Prostate gland (tissue), 2 donors: ENCODE results near the gene ATF5. TPM values are rescaled to one million over a fixed set of nuclear protein-coding genes. Genes with fewer than 3 reads are reported as not detected.

Source experiments
- DNase-seq: peaks from one replicate; pipeline ENCODE4 v3.0.0-alpha.2; 2019; ENCODE audit warnings: low spot score
- H3K27ac ChIP-seq, 2 donors: fragments of 200-600 bp; sonication (generic); 2 replicates each; pipeline ENCODE4 v1.5.1; 2017 to 2019
- H3K27me3 ChIP-seq: fragments of 200-600 bp; sonication (generic); replicated peaks from 2 replicates; pipeline ENCODE4 v1.5.1; 2019; ENCODE audit not compliant: insufficient read depth
- H3K36me3 ChIP-seq, 2 donors: fragments of 200-600 bp; sonication (generic); 1 replicate in 1 of 2; 2 replicates in 1 of 2; pipeline versions ENCODE4 v1.5.1 to v1.8.1; 2017 to 2019
- H3K4me1 ChIP-seq: fragments of 200-600 bp; sonication (generic); replicated peaks from 2 replicates; pipeline ENCODE4 v1.5.1; 2019
- H3K4me3 ChIP-seq, 2 donors: fragments of 200-600 bp; sonication (generic); 2 replicates each; pipeline ENCODE4 v1.5.1; 2017 to 2019
- H3K9me3 ChIP-seq: fragments of 200-600 bp; sonication (generic); 2 replicates; pipeline ENCODE4 v1.5.1; 2017
- POLR2A ChIP-seq: fragments of 450-650 bp; IDR thresholded peaks from one replicate; pipeline ENCODE4 v1.6.1; 2016; ENCODE audit warnings: antibody characterized with exemption, mild to moderate bottlenecking
- POLR2AphosphoS5 ChIP-seq: sonication (generic); formaldehyde crosslinking; IDR thresholded peaks from one replicate; pipeline ENCODE4 v1.6.1; 2017; ENCODE audit warnings: antibody characterized with exemption
- WGBS: methylation state at CpG from one replicate; pipeline ENCODE4 v1.1.5; 2018; 5-methylcytosine and 5-hydroxymethylcytosine counted together
- intact Hi-C: fragments of 100-400 bp; cut with DNase I; formaldehyde crosslinking; loops from one replicate; pipeline ENCODE4 v1.14.2; 2022
- total RNA-seq, 2 donors: library from RNA; depleted of rRNA; stranded (reverse); fragments of >200 nt; gene quantifications; one replicate each; pipeline ENCODE4 v1.1.0, GENCODE V29; 2016
- TF ChIP-seq, protein P1 (sequence below), 4 experiments: fragments of 200-600 bp in 2 of 4; fragments of 450-650 bp in 2 of 4; sonication (generic) in 2 of 4; IDR thresholded peaks; 1 replicate in 3 of 4; 2 replicates in 1 of 4; pipeline ENCODE4 v1.5.1; 2016 to 2019; ENCODE audit warnings: antibody characterized with exemption in 4 of 4, mild to moderate bottlenecking in 2 of 4, moderate library complexity in 2 of 4

ATF5 gene
- total RNA-seq, 2 donors from 2014 or later = 14.0 to 16.4 TPM

DNA sequence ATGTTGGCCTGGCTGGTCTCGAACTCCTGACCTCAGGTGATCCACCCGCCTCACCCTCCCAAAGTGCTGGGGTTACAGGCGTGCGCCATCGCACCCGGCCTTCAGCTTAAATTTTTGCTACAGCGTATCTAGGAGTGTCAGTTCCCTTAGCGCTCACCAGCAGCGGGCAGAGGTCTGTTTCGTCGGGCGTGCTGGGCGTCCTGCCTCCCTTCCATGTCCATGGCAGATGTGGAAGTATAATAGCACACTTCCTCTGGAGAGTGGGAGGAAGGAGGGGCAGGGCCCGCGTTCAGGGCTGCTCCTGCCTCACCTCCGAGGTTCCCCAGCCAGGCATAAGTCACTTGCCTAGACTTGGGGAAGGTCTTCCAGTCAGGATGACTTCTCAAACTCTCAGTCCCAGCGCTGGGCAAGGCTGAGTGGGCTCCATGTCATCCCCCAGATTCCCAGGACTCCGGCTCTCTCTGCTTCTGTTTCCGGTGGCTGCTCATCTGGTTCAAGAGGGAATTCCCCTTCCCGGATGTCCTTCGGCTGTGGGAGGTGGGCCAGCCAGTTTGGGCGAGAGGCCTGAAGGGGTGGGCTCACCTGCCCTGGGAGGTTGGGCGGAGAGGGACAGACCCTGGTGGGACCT is 41.9 kb upstream of the ATF5 start:
- peaks cover 16 to 27% of the 10 kb centered on the region in 2 donors for H3K36me3 ChIP-seq
- TF ChIP-seq POLR2AphosphoS5 = no peak
- TF ChIP-seq, protein P1, sequence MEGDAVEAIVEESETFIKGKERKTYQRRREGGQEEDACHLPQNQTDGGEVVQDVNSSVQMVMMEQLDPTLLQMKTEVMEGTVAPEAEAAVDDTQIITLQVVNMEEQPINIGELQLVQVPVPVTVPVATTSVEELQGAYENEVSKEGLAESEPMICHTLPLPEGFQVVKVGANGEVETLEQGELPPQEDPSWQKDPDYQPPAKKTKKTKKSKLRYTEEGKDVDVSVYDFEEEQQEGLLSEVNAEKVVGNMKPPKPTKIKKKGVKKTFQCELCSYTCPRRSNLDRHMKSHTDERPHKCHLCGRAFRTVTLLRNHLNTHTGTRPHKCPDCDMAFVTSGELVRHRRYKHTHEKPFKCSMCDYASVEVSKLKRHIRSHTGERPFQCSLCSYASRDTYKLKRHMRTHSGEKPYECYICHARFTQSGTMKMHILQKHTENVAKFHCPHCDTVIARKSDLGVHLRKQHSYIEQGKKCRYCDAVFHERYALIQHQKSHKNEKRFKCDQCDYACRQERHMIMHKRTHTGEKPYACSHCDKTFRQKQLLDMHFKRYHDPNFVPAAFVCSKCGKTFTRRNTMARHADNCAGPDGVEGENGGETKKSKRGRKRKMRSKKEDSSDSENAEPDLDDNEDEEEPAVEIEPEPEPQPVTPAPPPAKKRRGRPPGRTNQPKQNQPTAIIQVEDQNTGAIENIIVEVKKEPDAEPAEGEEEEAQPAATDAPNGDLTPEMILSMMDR (IDR thresholded peaks at IDR 0.05) = no peak
- no peak for TF ChIP-seq POLR2A
- 66% methylated on average over 20 of the region's 23 CpGs for WGBS

DNA sequence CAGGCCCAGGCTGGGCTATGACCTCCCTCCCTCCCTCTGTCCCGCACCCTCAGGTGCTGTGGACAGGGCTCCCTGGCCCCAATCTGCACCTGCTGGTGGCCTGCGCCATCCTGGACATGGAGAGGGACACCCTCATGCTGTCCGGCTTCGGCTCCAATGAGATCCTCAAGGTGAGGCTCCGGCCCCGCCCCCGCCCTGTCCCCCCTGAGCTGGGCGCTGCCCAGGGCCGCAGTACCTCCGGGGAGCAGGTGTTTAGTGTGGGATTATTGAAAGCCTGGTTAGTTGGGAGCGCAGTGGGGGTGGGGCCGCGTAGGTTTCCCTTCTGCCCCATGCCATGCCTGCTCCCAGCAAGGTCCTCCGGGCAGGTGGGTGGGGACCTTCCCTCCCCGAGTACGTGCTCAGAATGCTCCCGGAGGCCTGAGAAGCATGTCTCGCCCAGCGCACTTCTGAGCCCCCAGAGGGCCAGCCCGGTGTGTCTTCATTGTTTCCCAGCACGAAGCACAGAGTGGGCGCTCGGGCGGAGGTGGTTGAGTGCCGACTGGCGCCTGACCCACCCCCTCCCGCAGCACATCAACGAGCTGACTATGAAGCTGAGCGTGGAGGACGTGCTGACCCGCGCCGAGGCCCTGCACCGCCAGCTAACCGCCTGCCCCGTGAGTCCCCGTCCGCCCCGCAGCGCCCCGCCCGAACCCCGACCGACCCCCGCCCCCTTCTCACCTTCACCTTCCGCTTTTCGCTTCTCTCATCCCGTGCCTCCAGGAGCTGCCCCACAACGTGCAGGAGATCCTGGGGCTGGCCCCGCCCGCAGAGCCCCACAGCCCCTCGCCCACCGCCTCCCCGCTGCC is 41.1 kb upstream of the ATF5 start:
- Histone ChIP-seq H3K27ac (no peak overlapping the region), H3K27me3 (no peaks in the 10 kb centered on the region), H3K36me3 (peaks cover 9 to 20% of the 10 kb centered on the region in 2 donors), H3K9me3 (no peaks in the 10 kb centered on the region), H3K4me3 (no peak overlapping the region), H3K4me1 (no peaks in the 10 kb centered on the region)
- intact Hi-C loops = no loop called here
- TF ChIP-seq, protein P1 (IDR thresholded peaks at IDR 0.05) = no peak
- TF ChIP-seq POLR2A (no peak), POLR2AphosphoS5 (no peak)
- 81% methylated on average over 50 of the region's 54 CpGs for WGBS
- DNase-seq = no peak

More for the DNA sequence above, 41.9 kb upstream of the ATF5 start:
- no peak overlapping the region for H3K4me3 ChIP-seq
- H3K9me3 ChIP-seq = no peaks in the 10 kb centered on the region
- no peaks in the 10 kb centered on the region for H3K27me3 ChIP-seq
- no peak overlapping the region for H3K27ac ChIP-seq
- H3K4me1 ChIP-seq = no peaks in the 10 kb centered on the region
- intact Hi-C loops = no loop called here
- no peak for DNase-seq

DNA sequence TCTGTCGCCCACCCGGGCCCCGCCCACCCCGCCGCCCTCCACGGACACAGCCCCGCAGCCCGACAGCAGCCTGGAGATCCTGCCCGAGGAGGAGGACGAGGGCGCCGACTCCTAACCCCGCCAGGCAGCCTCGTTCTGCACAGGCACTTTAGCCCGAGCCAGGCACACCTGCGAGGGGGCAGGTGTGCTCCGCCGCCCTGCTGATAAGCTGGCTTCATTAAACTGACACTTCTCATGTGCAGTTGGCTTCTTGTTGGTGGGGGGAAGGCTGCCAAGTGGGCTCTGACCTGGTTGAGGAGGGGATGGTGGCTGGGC is 40.5 kb upstream of the ATF5 start:
- 71% methylated on average over 15 of the region's 18 CpGs for WGBS
- H3K9me3 ChIP-seq = no peaks in the 10 kb centered on the region
- TF ChIP-seq, protein P1 (IDR thresholded peaks at IDR 0.05) = no peak
- no peak for TF ChIP-seq POLR2AphosphoS5
- TF ChIP-seq POLR2A = no peak
- no peak overlapping the region for H3K27ac ChIP-seq
- no peaks in the 10 kb centered on the region for H3K27me3 ChIP-seq
- no peaks in the 10 kb centered on the region for H3K4me1 ChIP-seq
- DNase-seq = no peak
- no peak overlapping the region for H3K4me3 ChIP-seq
- intact Hi-C loops = no loop called here
- peaks cover 4 to 14% of the 10 kb centered on the region in 2 donors for H3K36me3 ChIP-seq

DNA sequence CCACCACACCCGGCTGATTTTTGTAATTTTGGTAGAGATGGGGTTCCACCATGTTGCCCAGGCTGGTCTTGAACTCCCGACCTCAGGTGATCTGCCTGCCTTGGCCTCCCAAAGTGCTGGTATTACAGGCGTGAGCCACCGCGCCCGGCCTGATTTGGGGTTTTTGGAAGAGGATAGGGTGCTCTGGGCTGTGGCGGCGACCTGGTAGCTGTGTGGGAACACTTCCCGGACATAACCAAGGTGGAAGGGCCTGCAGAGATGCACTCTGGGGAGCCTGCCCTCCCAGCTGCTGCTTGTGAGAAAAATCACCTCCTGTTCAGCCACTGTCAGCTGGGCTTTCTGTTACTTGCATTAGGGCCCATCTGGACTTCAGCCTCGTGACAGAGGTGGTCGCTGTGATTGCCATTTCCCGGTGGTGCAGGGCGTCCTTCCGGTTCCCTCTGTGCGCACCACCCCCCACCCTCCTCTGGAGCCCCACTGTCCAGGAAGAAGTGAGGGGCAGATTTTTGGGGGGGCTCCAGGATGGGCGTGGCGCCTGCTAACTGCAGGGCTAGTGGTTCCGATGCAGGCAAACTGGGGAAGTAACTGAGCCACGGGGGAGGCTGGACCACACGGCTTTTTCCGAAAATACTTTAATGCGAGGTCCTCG is 39.8 kb upstream of the ATF5 start:
- Histone ChIP-seq H3K36me3 (peaks cover under 1 to 7% of the 10 kb centered on the region in 2 donors), H3K27ac (no peak overlapping the region), H3K9me3 (no peaks in the 10 kb centered on the region), H3K4me1 (no peaks in the 10 kb centered on the region), H3K27me3 (no peaks in the 10 kb centered on the region), H3K4me3 (no peak overlapping the region)
- no peak for DNase-seq
- TF ChIP-seq POLR2AphosphoS5 (no peak), POLR2A (no peak)
- TF ChIP-seq, protein P1 (IDR thresholded peaks at IDR 0.05) = no peak
- WGBS = 95% methylated on average over 23 of the region's 23 CpGs
- intact Hi-C loops = no loop called here
